HUES64 (cell line): ENCODE data around the gene DCAF8. TPM values are rescaled to one million over a fixed set of nuclear protein-coding genes. Genes with fewer than 3 reads are reported as not detected.

Source experiments
- H3K27ac ChIP-seq: 2 replicates; pipeline ENCODE4 v1.7.0; 2013; ENCODE audit warnings: low read depth, low read length, inconsistent platforms
- H3K27me3 ChIP-seq: 2 replicates; pipeline ENCODE4 v1.6.1; 2013; ENCODE audit warnings: mild to moderate bottlenecking, low read length; ENCODE audit not compliant: insufficient read depth
- H3K36me3 ChIP-seq: 2 replicates; pipeline ENCODE4 v1.6.1; 2013; ENCODE audit warnings: mild to moderate bottlenecking, low read length; ENCODE audit not compliant: insufficient read depth
- H3K4me1 ChIP-seq: 2 replicates; pipeline ENCODE4 v1.6.1; 2013; ENCODE audit warnings: mild to moderate bottlenecking, low read length, moderate library complexity; ENCODE audit not compliant: insufficient read depth
- H3K4me3 ChIP-seq: 2 replicates; pipeline ENCODE4 v1.5.1; 2013; ENCODE audit warnings: mild to moderate bottlenecking, low read length, moderate library complexity
- H3K9ac ChIP-seq: 2 replicates; pipeline ENCODE4 v1.6.1; 2013; ENCODE audit warnings: mild to moderate bottlenecking, low read depth, low read length
- H3K9me3 ChIP-seq: 2 replicates; pipeline ENCODE4 v1.6.1; 2013; ENCODE audit warnings: low read depth, low read length; ENCODE audit not compliant: insufficient read depth
- WGBS: fragments of 150-250, 120-280 bp; methylation state at CpG from one replicate; pipeline ENCODE4 v1.1.7; 2013; ENCODE audit warnings: missing lambda C conversion rate; 5-methylcytosine and 5-hydroxymethylcytosine counted together
- polyA plus RNA-seq, 2 experiments: library from polyadenylated mRNA; stranded (reverse); fragments of 50-300 nt; gene quantifications; one replicate each; pipeline ENCODE4 v1.2.3, GENCODE V29; 2013

The DCAF8 gene
- polyA plus RNA-seq (2013, experiment 1 of 2) = 54.5 TPM
- 58.1 TPM for polyA plus RNA-seq (2013, experiment 2 of 2)

DNA sequence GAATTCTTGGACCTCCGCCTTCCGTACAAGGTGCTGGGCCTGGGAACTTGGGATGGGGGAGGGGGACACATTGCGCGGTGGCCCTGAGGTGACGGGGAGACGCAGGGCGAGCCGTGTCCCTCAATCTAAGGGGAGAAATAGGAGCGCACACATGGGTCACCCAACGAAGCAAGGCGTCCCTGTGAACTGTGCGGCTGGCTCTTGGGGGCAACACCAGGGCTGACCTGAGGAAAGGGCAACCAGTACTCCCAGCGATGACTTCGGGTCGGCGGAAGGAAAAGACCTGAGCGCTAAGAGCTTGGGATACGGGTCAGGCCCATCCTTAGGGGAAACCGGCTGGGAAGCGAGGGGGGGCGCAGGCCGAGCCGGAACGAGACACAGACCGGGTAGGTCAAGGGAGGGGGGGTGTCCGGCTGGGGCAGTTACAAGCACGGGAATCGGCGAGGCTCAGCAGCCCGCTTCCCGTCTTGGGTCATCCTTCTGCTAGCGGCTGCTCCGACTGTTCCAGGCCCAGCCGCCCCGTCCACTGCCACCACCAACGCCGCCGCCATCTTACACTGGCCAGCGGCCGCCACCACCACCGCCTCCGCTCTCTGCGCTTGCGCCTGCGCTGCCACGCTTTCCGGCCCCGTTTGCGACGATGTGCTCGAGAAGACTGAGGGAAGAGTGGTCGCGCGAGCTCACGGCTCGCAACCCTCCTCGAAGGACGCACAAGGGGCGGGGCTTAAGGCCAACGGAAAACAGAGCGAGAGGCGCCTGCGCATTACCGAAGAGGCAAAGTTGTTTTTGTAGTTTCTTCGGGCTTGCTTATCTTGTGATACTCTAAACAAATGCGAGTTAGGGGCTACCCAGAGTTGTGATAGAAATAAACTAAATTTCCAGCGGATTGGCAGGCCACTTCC lies at the start of gene DCAF8:
DCAF8 (minus strand) TSS at position 657 of the 902 bp plus-strand sequence. CDS start 18,541 bp downstream, outside the sequence.
- under 1% methylated on average over 67 of the region's 67 CpGs for WGBS
- Histone ChIP-seq H3K36me3 (peaks cover 5% of the 10 kb centered on the region; the same call in 1 of the 2 replicates), H3K9me3 (no peaks in the 10 kb centered on the region), H3K27ac (peak within 1 kb of the TSS; percentile 98), H3K4me1 (peaks cover 17% of the 10 kb centered on the region), H3K9ac (peak within 1 kb of the TSS; percentile 95), H3K4me3 (peak within 1 kb of the TSS; percentile 91), H3K27me3 (no peaks in the 10 kb centered on the region)

- H3K4me1 ChIP-seq = peaks cover 18% of the 10 kb centered on the region
- H3K36me3 ChIP-seq = peaks cover 91% of the 10 kb centered on the region
- H3K9ac ChIP-seq = no peak overlapping the region
- H3K9me3 ChIP-seq = no peaks in the 10 kb centered on the region
- H3K27ac ChIP-seq = no peak overlapping the region
- no peaks in the 10 kb centered on the region for H3K27me3 ChIP-seq
- 100% methylated on average over 1 of the region's 1 CpG for WGBS
- H3K4me3 ChIP-seq = no peak overlapping the region
Observed at GRCh38 chr1:160309571-160309970, 47.2 kb upstream of the DCAF8 start.

- peaks cover 89% of the 10 kb centered on the region for H3K36me3 ChIP-seq
- H3K4me1 ChIP-seq = peaks cover 18% of the 10 kb centered on the region
- no peaks in the 10 kb centered on the region for H3K9me3 ChIP-seq
- H3K27me3 ChIP-seq = no peaks in the 10 kb centered on the region
- H3K9ac ChIP-seq = no peak overlapping the region
- no peak overlapping the region for H3K4me3 ChIP-seq
- no peak overlapping the region for H3K27ac ChIP-seq
Observed at GRCh38 chr1:160309185-160309557, 46.8 kb upstream of the DCAF8 start.

DNA sequence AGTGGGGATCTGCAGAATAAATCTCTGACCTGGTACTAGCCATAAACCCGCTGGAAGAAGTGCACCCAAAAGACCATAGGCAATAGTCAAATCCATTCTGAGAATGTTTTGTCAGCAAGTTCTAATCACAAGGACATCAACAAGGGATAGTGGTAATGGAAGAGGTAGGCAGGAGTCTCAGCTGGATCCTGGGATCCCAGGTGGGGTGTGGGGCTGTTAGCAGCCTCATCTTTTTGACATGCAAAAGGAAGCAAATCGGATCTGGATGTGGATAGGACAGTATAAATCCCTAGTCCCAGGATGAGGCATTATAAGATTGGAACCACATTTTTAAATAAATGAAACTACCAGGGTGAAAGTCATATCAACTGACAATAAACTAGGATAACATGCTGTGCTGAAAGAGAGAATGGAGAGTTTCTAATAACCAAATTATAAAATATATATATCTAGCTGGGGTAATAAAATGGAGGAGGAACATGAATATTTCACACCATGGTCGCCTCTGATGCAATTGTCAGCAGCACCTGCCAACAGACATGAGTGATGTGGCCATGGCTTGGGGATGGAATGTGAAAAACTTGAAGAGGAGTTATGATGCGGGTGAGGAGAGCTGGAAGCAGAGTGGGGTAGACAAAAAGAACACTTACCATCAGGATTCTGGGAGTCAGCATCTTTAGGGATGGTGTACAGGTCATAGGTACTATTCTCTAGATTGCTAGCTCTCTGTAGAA lies 46.3 kb upstream of the DCAF8 start:
- Histone ChIP-seq H3K27me3 (no peaks in the 10 kb centered on the region), H3K9me3 (no peaks in the 10 kb centered on the region), H3K36me3 (peaks cover 88% of the 10 kb centered on the region), H3K4me1 (peaks cover 18% of the 10 kb centered on the region), H3K9ac (no peak overlapping the region), H3K27ac (no peak overlapping the region), H3K4me3 (no peak overlapping the region)
- WGBS = 71% methylated on average over 4 of the region's 4 CpGs

DNA sequence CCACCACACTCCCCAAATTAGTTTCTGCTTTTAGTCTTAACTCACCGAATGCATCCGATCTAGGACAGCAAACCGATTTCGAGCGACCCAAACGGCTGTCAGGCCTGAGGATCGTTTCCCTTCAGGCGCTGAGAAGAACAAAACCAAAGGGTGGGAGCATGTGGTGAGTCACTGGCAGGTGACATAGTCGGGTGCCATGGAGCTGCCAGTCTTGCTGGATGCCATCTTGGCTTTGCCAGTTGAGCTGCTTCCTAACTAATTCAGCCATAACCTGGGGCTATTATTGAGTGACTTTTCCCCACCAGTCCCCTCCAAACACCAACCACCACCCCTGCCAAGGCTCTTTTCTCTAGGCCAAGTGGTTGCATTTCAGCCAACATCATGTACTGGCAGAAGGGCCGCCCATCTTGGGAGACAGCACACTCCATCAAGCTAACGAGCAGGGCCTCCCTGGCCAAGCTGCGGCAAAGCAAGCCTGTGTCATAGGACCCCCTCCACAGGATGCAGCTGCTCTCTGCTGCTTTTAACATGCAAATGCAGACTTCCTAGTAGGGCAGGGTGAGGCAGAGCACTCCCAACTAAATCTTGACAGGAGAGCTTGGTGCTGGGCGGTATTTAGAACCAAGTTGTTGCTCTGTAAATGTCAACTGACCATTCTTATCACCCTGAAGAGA lies 44.9 kb upstream of the DCAF8 start:
- Histone ChIP-seq H3K9me3 (no peaks in the 10 kb centered on the region), H3K27me3 (no peaks in the 10 kb centered on the region), H3K4me3 (no peak overlapping the region), H3K9ac (no peak overlapping the region), H3K4me1 (peaks cover 18% of the 10 kb centered on the region), H3K36me3 (peaks cover 86% of the 10 kb centered on the region), H3K27ac (peak overlapping the region; percentile 42; the same call in 1 of the 2 replicates)
- WGBS = 70% methylated on average over 13 of the region's 13 CpGs

GRCh38 chr1:160300173-160300572 lies 37.8 kb upstream of the DCAF8 start:
- Histone ChIP-seq H3K4me3 (no peak overlapping the region), H3K36me3 (peaks cover 90% of the 10 kb centered on the region), H3K27ac (no peak overlapping the region), H3K27me3 (no peaks in the 10 kb centered on the region), H3K9ac (no peak overlapping the region), H3K4me1 (no peaks in the 10 kb centered on the region), H3K9me3 (no peaks in the 10 kb centered on the region)
- WGBS = 75% methylated on average over 5 of the region's 7 CpGs

- H3K36me3 ChIP-seq = peaks cover 99% of the 10 kb centered on the region
- no peak overlapping the region for H3K27ac ChIP-seq
- no peaks in the 10 kb centered on the region for H3K27me3 ChIP-seq
- no peaks in the 10 kb centered on the region for H3K4me1 ChIP-seq
- H3K9ac ChIP-seq = no peak overlapping the region
- H3K9me3 ChIP-seq = no peaks in the 10 kb centered on the region
- no peak overlapping the region for H3K4me3 ChIP-seq
- WGBS = 98% methylated on average over 1 of the region's 1 CpG
Observed at GRCh38 chr1:160296036-160296435, 33.7 kb upstream of the DCAF8 start.

- WGBS = 93% methylated on average over 8 of the region's 8 CpGs
- H3K9ac ChIP-seq = no peak overlapping the region
- H3K9me3 ChIP-seq = no peaks in the 10 kb centered on the region
- no peaks in the 10 kb centered on the region for H3K27me3 ChIP-seq
- H3K4me1 ChIP-seq = no peaks in the 10 kb centered on the region
- no peak overlapping the region for H3K27ac ChIP-seq
- peaks cover 99% of the 10 kb centered on the region for H3K36me3 ChIP-seq
- no peak overlapping the region for H3K4me3 ChIP-seq
Observed at GRCh38 chr1:160293020-160293968, 30.9 kb upstream of the DCAF8 start.

- WGBS = 86% methylated on average over 10 of the region's 11 CpGs
- Histone ChIP-seq H3K27ac (no peak overlapping the region), H3K4me3 (no peak overlapping the region), H3K4me1 (no peaks in the 10 kb centered on the region), H3K27me3 (no peaks in the 10 kb centered on the region), H3K36me3 (peaks cover 82% of the 10 kb centered on the region), H3K9me3 (no peaks in the 10 kb centered on the region), H3K9ac (no peak overlapping the region)
Observed at GRCh38 chr1:160291248-160292220, 29.2 kb upstream of the DCAF8 start.
